ENCODE data around the gene TADA3. TPM values are rescaled to one million over a fixed set of nuclear protein-coding genes. Genes with fewer than 3 reads are reported as not detected.

TADA3 gene
- total RNA-seq, 1 donor, result 102 TPM

- Histone ChIP-seq H3K9me3 (ENCODE audit: low read depth, low read length) (no peaks in the 10 kb centered on the region), H3K4me3 (ENCODE audit: insufficient read depth, low read length) (no peak overlapping the region), H3K79me2 (ENCODE audit: insufficient read depth, low read length) (peaks cover 10% of the 10 kb centered on the region), H3K36me3 (ENCODE audit: insufficient read depth, low read length) (peaks cover 57% of the 10 kb centered on the region), H2AFZ (ENCODE audit: low read length) (no peak overlapping the region), H3K27me3 (ENCODE audit: insufficient read depth, low read length) (no peaks in the 10 kb centered on the region), H3K4me1 (ENCODE audit: insufficient read depth, low read length) (peaks cover 7% of the 10 kb centered on the region), H4K20me1 (ENCODE audit: insufficient read depth, low read length) (no peaks in the 10 kb centered on the region), H3K4me2 (ENCODE audit: insufficient read depth, low read length) (no peak overlapping the region), H3K27ac (ENCODE audit: low read depth, low read length) (no peak overlapping the region)
- peak; percentile 36 for DNase-seq (ENCODE audit: insufficient read length, low spot score, missing footprints)
- TF ChIP-seq, protein P1, sequence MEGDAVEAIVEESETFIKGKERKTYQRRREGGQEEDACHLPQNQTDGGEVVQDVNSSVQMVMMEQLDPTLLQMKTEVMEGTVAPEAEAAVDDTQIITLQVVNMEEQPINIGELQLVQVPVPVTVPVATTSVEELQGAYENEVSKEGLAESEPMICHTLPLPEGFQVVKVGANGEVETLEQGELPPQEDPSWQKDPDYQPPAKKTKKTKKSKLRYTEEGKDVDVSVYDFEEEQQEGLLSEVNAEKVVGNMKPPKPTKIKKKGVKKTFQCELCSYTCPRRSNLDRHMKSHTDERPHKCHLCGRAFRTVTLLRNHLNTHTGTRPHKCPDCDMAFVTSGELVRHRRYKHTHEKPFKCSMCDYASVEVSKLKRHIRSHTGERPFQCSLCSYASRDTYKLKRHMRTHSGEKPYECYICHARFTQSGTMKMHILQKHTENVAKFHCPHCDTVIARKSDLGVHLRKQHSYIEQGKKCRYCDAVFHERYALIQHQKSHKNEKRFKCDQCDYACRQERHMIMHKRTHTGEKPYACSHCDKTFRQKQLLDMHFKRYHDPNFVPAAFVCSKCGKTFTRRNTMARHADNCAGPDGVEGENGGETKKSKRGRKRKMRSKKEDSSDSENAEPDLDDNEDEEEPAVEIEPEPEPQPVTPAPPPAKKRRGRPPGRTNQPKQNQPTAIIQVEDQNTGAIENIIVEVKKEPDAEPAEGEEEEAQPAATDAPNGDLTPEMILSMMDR (IDR thresholded peaks at IDR 0.05; ENCODE audit: extremely low read depth, low read depth, low read length), result peak; percentile 48
Observed at GRCh38 chr3:9786825-9787669, 5.2 kb downstream of the TADA3 start.

DNA sequence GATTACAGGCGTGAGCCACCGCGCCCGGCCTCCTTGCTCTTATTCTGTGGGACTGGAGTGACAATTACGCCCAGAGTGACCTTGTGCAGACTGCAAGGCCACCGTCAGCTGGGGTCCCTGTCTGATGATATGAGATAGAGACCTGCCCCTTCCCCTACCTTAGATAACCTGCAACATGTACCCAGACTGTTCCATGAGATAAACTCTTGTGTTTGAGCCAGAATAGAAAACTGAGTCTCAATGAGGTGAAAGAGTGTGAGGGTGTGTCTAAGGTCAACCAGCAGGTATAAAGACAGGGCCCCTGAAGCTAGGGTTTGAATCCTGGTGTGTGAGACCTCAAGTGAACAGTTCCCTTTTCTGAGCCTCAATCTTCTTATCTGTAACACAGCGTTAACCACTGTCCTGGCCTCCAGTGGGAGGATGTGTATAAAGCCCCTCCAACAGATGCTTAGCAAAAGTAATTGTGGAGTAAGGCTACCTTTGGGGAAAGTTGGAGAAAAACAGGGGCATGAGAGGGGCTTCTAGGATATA lies 6.0 kb downstream of the TADA3 start:
- no peaks in the 10 kb centered on the region for H4K20me1 ChIP-seq (ENCODE audit: insufficient read depth, low read length)
- peaks cover under 1% of the 10 kb centered on the region for H3K4me1 ChIP-seq (ENCODE audit: insufficient read depth, low read length)
- peak; percentile 47 for DNase-seq (ENCODE audit: insufficient read length, low spot score, missing footprints)
- H3K9me3 ChIP-seq (ENCODE audit: low read depth, low read length), result no peaks in the 10 kb centered on the region
- no peaks in the 10 kb centered on the region for H3K27me3 ChIP-seq (ENCODE audit: insufficient read depth, low read length)
- H2AFZ ChIP-seq (ENCODE audit: low read length), result no peak overlapping the region
- TF ChIP-seq, protein P1 (IDR thresholded peaks at IDR 0.05; ENCODE audit: extremely low read depth, low read depth, low read length), result no peak
- no peak overlapping the region for H3K4me3 ChIP-seq (ENCODE audit: insufficient read depth, low read length)
- no peak overlapping the region for H3K4me2 ChIP-seq (ENCODE audit: insufficient read depth, low read length)
- peaks cover 64% of the 10 kb centered on the region for H3K36me3 ChIP-seq (ENCODE audit: insufficient read depth, low read length)
- H3K27ac ChIP-seq (ENCODE audit: low read depth, low read length), result no peak overlapping the region
- H3K79me2 ChIP-seq (ENCODE audit: insufficient read depth, low read length), result peaks cover 3% of the 10 kb centered on the region

- Histone ChIP-seq H3K4me1 (ENCODE audit: insufficient read depth, low read length) (no peaks in the 10 kb centered on the region), H3K4me3 (ENCODE audit: insufficient read depth, low read length) (no peak overlapping the region), H2AFZ (ENCODE audit: low read length) (no peak overlapping the region), H4K20me1 (ENCODE audit: insufficient read depth, low read length) (no peaks in the 10 kb centered on the region), H3K27ac (ENCODE audit: low read depth, low read length) (no peak overlapping the region), H3K79me2 (ENCODE audit: insufficient read depth, low read length) (no peaks in the 10 kb centered on the region), H3K27me3 (ENCODE audit: insufficient read depth, low read length) (no peaks in the 10 kb centered on the region), H3K9me3 (ENCODE audit: low read depth, low read length) (no peaks in the 10 kb centered on the region), H3K36me3 (ENCODE audit: insufficient read depth, low read length) (peaks cover 68% of the 10 kb centered on the region), H3K4me2 (ENCODE audit: insufficient read depth, low read length) (no peak overlapping the region)
- TF ChIP-seq, protein P1 (IDR thresholded peaks at IDR 0.05; ENCODE audit: extremely low read depth, low read depth, low read length), result no peak
- no peak for DNase-seq (ENCODE audit: insufficient read length, low spot score, missing footprints)
Observed at GRCh38 chr3:9785602-9786001, 6.7 kb downstream of the TADA3 start.

- DNase-seq (ENCODE audit: insufficient read length, low spot score, missing footprints), result no peak
- Histone ChIP-seq H3K36me3 (ENCODE audit: insufficient read depth, low read length) (peaks cover 65% of the 10 kb centered on the region), H3K27ac (ENCODE audit: low read depth, low read length) (no peak overlapping the region), H3K4me3 (ENCODE audit: insufficient read depth, low read length) (no peak overlapping the region), H4K20me1 (ENCODE audit: insufficient read depth, low read length) (no peaks in the 10 kb centered on the region), H3K4me1 (ENCODE audit: insufficient read depth, low read length) (no peaks in the 10 kb centered on the region), H3K27me3 (ENCODE audit: insufficient read depth, low read length) (no peaks in the 10 kb centered on the region), H3K4me2 (ENCODE audit: insufficient read depth, low read length) (no peak overlapping the region), H3K79me2 (ENCODE audit: insufficient read depth, low read length) (no peaks in the 10 kb centered on the region), H2AFZ (ENCODE audit: low read length) (no peak overlapping the region), H3K9me3 (ENCODE audit: low read depth, low read length) (no peaks in the 10 kb centered on the region)
- TF ChIP-seq, protein P1 (IDR thresholded peaks at IDR 0.05; ENCODE audit: extremely low read depth, low read depth, low read length), result no peak
Observed at GRCh38 chr3:9784965-9785364, 7.3 kb downstream of the TADA3 start.

All from osteoblast (primary cell).